ENCODE data around the gene PTPRG. TPM values are rescaled to one million over a fixed set of nuclear protein-coding genes. Genes with fewer than 3 reads are reported as not detected.

The PTPRG gene
- total RNA-seq, 1 experiment from 2014 or later, result 0.73 TPM

- Histone ChIP-seq H3K9me3 (ENCODE audit: low read length) (no peaks in the 10 kb centered on the region), H3K27ac (ENCODE audit: low read length) (no peak overlapping the region), H3K9ac (ENCODE audit: low read length) (no peak overlapping the region), H3K4me3 (ENCODE audit: low read length) (no peak overlapping the region), H4K20me1 (ENCODE audit: low read length) (no peaks in the 10 kb centered on the region), H3K27me3 (ENCODE audit: low read length) (no peaks in the 10 kb centered on the region), H3K9me2 (replicated peaks; ENCODE audit: low read length) (no peaks in the 10 kb centered on the region), H3K4me1 (ENCODE audit: insufficient read depth, low read length) (no peaks in the 10 kb centered on the region), H3F3A (ENCODE audit: low read length, unreplicated experiment) (no peaks in the 10 kb centered on the region), H2AFZ (ENCODE audit: low read length) (no peak overlapping the region), H3K4me2 (ENCODE audit: low read length) (no peak overlapping the region), H3K79me2 (ENCODE audit: low read length) (no peaks in the 10 kb centered on the region), H3K36me3 (ENCODE audit: low read depth, low read length) (no peaks in the 10 kb centered on the region)
- DNase-seq, result no peak
- POLR2A ChIA-PET (ENCODE audit: unreplicated experiment), result no interaction called here
- intact Hi-C loops (cut with micrococcal nuclease), result no loop called here
- BruUV-seq (replicated peaks), result no TSS peak
- TF ChIP-seq EZH2phosphoT487 (IDR thresholded peaks at IDR 0.05; ENCODE audit: borderline replicate concordance, low read length) (no peak), EZH2 (IDR thresholded peaks at IDR 0.05; ENCODE audit: low read length, unreplicated experiment) (no peak), CTCF (conservative IDR thresholded peaks at IDR 0.05; ENCODE audit: low read depth, low read length) (no peak)
- no peak for ATAC-seq
- CTCF ChIA-PET, result no interaction called here
Observed at GRCh38 chr3:62265528-62265927, 704.2 kb downstream of the PTPRG start.

GRCh38 chr3:62266668-62267283 is 705.4 kb downstream of the PTPRG start:
- Histone ChIP-seq H3K27me3 (ENCODE audit: low read length) (no peaks in the 10 kb centered on the region), H3K4me2 (ENCODE audit: low read length) (no peak overlapping the region), H3K36me3 (ENCODE audit: low read depth, low read length) (no peaks in the 10 kb centered on the region), H3K4me3 (ENCODE audit: low read length) (no peak overlapping the region), H3K9me2 (replicated peaks; ENCODE audit: low read length) (no peaks in the 10 kb centered on the region), H3K9me3 (ENCODE audit: low read length) (no peaks in the 10 kb centered on the region), H3K27ac (ENCODE audit: low read length) (no peak overlapping the region), H4K20me1 (ENCODE audit: low read length) (no peaks in the 10 kb centered on the region), H3K9ac (ENCODE audit: low read length) (no peak overlapping the region), H3K79me2 (ENCODE audit: low read length) (no peaks in the 10 kb centered on the region), H2AFZ (ENCODE audit: low read length) (no peak overlapping the region), H3F3A (ENCODE audit: low read length, unreplicated experiment) (no peaks in the 10 kb centered on the region), H3K4me1 (ENCODE audit: insufficient read depth, low read length) (no peaks in the 10 kb centered on the region)
- CTCF ChIA-PET, result no interaction called here
- BruUV-seq (replicated peaks), result no TSS peak
- no peak for TF ChIP-seq EZH2phosphoT487 (IDR thresholded peaks at IDR 0.05; ENCODE audit: borderline replicate concordance, low read length)
- no peak for TF ChIP-seq EZH2 (IDR thresholded peaks at IDR 0.05; ENCODE audit: low read length, unreplicated experiment)
- no peak for TF ChIP-seq CTCF (conservative IDR thresholded peaks at IDR 0.05; ENCODE audit: low read depth, low read length)
- POLR2A ChIA-PET (ENCODE audit: unreplicated experiment), result no interaction called here
- no peak for ATAC-seq
- DNase-seq, result no peak
- intact Hi-C loops (cut with micrococcal nuclease), result no loop called here

GRCh38 chr3:62276658-62277180 is 715.3 kb downstream of the PTPRG start:
- ATAC-seq, result no peak
- Histone ChIP-seq H2AFZ (ENCODE audit: low read length) (no peak overlapping the region), H3K36me3 (ENCODE audit: low read depth, low read length) (no peaks in the 10 kb centered on the region), H3K27ac (ENCODE audit: low read length) (no peak overlapping the region), H3K4me2 (ENCODE audit: low read length) (no peak overlapping the region), H3K27me3 (ENCODE audit: low read length) (no peaks in the 10 kb centered on the region), H3F3A (ENCODE audit: low read length, unreplicated experiment) (no peaks in the 10 kb centered on the region), H3K79me2 (ENCODE audit: low read length) (no peaks in the 10 kb centered on the region), H3K4me1 (ENCODE audit: insufficient read depth, low read length) (no peaks in the 10 kb centered on the region), H3K9me3 (ENCODE audit: low read length) (no peaks in the 10 kb centered on the region), H3K4me3 (ENCODE audit: low read length) (no peak overlapping the region), H3K9ac (ENCODE audit: low read length) (no peak overlapping the region), H4K20me1 (ENCODE audit: low read length) (no peaks in the 10 kb centered on the region), H3K9me2 (replicated peaks; ENCODE audit: low read length) (no peaks in the 10 kb centered on the region)
- ChIA-PET CTCF (no interaction called here), POLR2A (ENCODE audit: unreplicated experiment) (no interaction called here)
- TF ChIP-seq CTCF (conservative IDR thresholded peaks at IDR 0.05; ENCODE audit: low read depth, low read length) (no peak), EZH2 (IDR thresholded peaks at IDR 0.05; ENCODE audit: low read length, unreplicated experiment) (no peak), EZH2phosphoT487 (IDR thresholded peaks at IDR 0.05; ENCODE audit: borderline replicate concordance, low read length) (no peak)
- no peak for DNase-seq
- intact Hi-C loops (cut with micrococcal nuclease), result no loop called here
- no TSS peak for BruUV-seq (replicated peaks)

All from PC-3 (cell line).